ENCODE data around the gene HOXC10.

The HOXC10 gene

DNA sequence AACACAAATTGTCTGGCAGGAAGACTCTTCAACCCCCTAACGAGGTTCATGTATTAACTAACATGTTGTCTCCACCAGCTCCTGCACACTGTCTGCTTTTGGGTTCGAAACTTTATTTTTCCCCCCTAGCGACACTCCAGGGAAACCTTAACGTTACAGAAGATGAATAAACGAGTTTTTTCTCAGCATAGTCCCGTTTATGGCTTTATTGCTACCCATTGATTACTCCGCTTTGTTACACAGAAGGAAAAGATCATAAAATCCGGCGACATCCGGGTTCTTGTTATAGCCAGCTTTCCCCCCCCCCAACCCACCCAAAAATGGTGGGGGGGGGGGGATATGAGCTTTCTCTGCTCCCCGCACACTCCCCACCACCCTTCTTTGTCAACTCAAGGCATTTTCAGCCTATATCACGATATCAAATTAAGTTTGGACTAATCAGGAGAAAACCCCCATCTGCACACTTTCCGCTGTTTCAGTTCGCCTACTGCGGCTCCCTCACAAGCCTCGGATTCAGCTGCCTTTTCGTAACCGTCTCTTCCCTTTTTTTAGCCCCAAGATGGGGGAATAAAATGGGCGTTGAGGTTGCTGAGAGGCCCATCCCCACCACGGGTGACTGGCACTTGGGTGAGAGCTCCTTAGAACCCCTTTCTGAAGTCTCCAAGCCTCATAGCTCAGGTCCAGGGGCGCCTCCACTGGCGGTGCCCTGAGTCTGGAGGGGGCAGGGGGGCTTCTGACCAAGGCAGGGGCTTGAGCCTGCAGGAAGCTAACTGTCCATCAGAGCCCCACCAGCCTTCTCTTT lies 41.9 kb downstream of the HOXC10 start:
- H3K27me3 ChIP-seq (ENCODE audit: control insufficient read depth, insufficient read depth, low read length) = peaks cover 100% of the 10 kb centered on the region
- H3K4me3 ChIP-seq (ENCODE audit: low read depth, low read length) = no peak overlapping the region
- H3K9me3 ChIP-seq (ENCODE audit: control insufficient read depth, insufficient read depth, low read length) = no peaks in the 10 kb centered on the region
- H3K36me3 ChIP-seq (ENCODE audit: control insufficient read depth, insufficient read depth, low read length) = no peaks in the 10 kb centered on the region
- H3K9ac ChIP-seq (ENCODE audit: low read depth, low read length) = no peak overlapping the region
- no peak overlapping the region for H3K27ac ChIP-seq (ENCODE audit: low read depth, low read length)
- H3K4me1 ChIP-seq (ENCODE audit: control insufficient read depth, insufficient read depth, low read length) = peaks cover 3% of the 10 kb centered on the region; the same call in 1 of the 2 replicates

- Histone ChIP-seq H3K27ac (ENCODE audit: low read depth, low read length) (no peak overlapping the region), H3K4me1 (ENCODE audit: control insufficient read depth, insufficient read depth, low read length) (peaks cover 3% of the 10 kb centered on the region; the same call in 1 of the 2 replicates)
These were observed 42.5 kb downstream of the HOXC10 start for GRCh38 chr12:54027442-54027786.

GRCh38 chr12:54028314-54029201 lies 43.6 kb downstream of the HOXC10 start, which contains the start of gene HOXC6:
HOXC6 (plus strand) TSS chr12:54028440; CDS start chr12:54028522, 82 bp downstream.
- no peaks in the 10 kb centered on the region for H3K9me3 ChIP-seq (ENCODE audit: control insufficient read depth, insufficient read depth, low read length)
- H3K9ac ChIP-seq (ENCODE audit: low read depth, low read length) = no peak within 1 kb of the TSS
- H3K27ac ChIP-seq (ENCODE audit: low read depth, low read length) = no peak within 1 kb of the TSS
- no peaks in the 10 kb centered on the region for H3K36me3 ChIP-seq (ENCODE audit: control insufficient read depth, insufficient read depth, low read length)
- peaks cover 100% of the 10 kb centered on the region for H3K27me3 ChIP-seq (ENCODE audit: control insufficient read depth, insufficient read depth, low read length)
- H3K4me1 ChIP-seq (ENCODE audit: control insufficient read depth, insufficient read depth, low read length) = peaks cover 7% of the 10 kb centered on the region; the same call in 1 of the 2 replicates
- H3K4me3 ChIP-seq (ENCODE audit: low read depth, low read length) = no peak within 1 kb of the TSS

More at GRCh38 chr12:54027442-54027786, 42.5 kb downstream of the HOXC10 start:
- Histone ChIP-seq H3K36me3 (ENCODE audit: control insufficient read depth, insufficient read depth, low read length) (no peaks in the 10 kb centered on the region), H3K4me3 (ENCODE audit: low read depth, low read length) (no peak overlapping the region), H3K9ac (ENCODE audit: low read depth, low read length) (no peak overlapping the region), H3K9me3 (ENCODE audit: control insufficient read depth, insufficient read depth, low read length) (no peaks in the 10 kb centered on the region), H3K27me3 (ENCODE audit: control insufficient read depth, insufficient read depth, low read length) (peaks cover 100% of the 10 kb centered on the region)

- H3K36me3 ChIP-seq (ENCODE audit: control insufficient read depth, insufficient read depth, low read length) = no peaks in the 10 kb centered on the region
- H3K4me1 ChIP-seq (ENCODE audit: control insufficient read depth, insufficient read depth, low read length) = peaks cover 7% of the 10 kb centered on the region; the same call in 1 of the 2 replicates
- no peak overlapping the region for H3K9ac ChIP-seq (ENCODE audit: low read depth, low read length)
- peaks cover 100% of the 10 kb centered on the region for H3K27me3 ChIP-seq (ENCODE audit: control insufficient read depth, insufficient read depth, low read length)
- no peak overlapping the region for H3K4me3 ChIP-seq (ENCODE audit: low read depth, low read length)
- H3K9me3 ChIP-seq (ENCODE audit: control insufficient read depth, insufficient read depth, low read length) = no peaks in the 10 kb centered on the region
- H3K27ac ChIP-seq (ENCODE audit: low read depth, low read length) = no peak overlapping the region
These were observed 44.8 kb downstream of the HOXC10 start for GRCh38 chr12:54029529-54030441.

DNA sequence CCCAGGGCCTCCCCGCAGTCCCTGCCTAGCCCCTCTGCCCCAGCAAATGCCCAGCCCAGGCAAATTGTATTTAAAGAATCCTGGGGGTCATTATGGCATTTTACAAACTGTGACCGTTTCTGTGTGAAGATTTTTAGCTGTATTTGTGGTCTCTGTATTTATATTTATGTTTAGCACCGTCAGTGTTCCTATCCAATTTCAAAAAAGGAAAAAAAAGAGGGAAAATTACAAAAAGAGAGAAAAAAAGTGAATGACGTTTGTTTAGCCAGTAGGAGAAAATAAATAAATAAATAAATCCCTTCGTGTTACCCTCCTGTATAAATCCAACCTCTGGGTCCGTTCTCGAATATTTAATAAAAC lies 45.5 kb downstream of the HOXC10 start:
- Histone ChIP-seq H3K4me3 (ENCODE audit: low read depth, low read length) (no peak overlapping the region), H3K4me1 (ENCODE audit: control insufficient read depth, insufficient read depth, low read length) (peaks cover 7% of the 10 kb centered on the region; the same call in 1 of the 2 replicates), H3K9ac (ENCODE audit: low read depth, low read length) (no peak overlapping the region), H3K36me3 (ENCODE audit: control insufficient read depth, insufficient read depth, low read length) (no peaks in the 10 kb centered on the region), H3K9me3 (ENCODE audit: control insufficient read depth, insufficient read depth, low read length) (no peaks in the 10 kb centered on the region), H3K27me3 (ENCODE audit: control insufficient read depth, insufficient read depth, low read length) (peaks cover 100% of the 10 kb centered on the region), H3K27ac (ENCODE audit: low read depth, low read length) (no peak overlapping the region)

- Histone ChIP-seq H3K36me3 (ENCODE audit: control insufficient read depth, insufficient read depth, low read length) (no peaks in the 10 kb centered on the region), H3K27ac (ENCODE audit: low read depth, low read length) (no peak overlapping the region), H3K9me3 (ENCODE audit: control insufficient read depth, insufficient read depth, low read length) (no peaks in the 10 kb centered on the region), H3K27me3 (ENCODE audit: control insufficient read depth, insufficient read depth, low read length) (peaks cover 100% of the 10 kb centered on the region), H3K9ac (ENCODE audit: low read depth, low read length) (no peak overlapping the region), H3K4me3 (ENCODE audit: low read depth, low read length) (no peak overlapping the region), H3K4me1 (ENCODE audit: control insufficient read depth, insufficient read depth, low read length) (peaks cover 7% of the 10 kb centered on the region; the same call in 1 of the 2 replicates)
These were observed 46.0 kb downstream of the HOXC10 start for GRCh38 chr12:54030889-54031471.

- H3K36me3 ChIP-seq (ENCODE audit: control insufficient read depth, insufficient read depth, low read length) = no peaks in the 10 kb centered on the region
- peaks cover 7% of the 10 kb centered on the region; the same call in 1 of the 2 replicates for H3K4me1 ChIP-seq (ENCODE audit: control insufficient read depth, insufficient read depth, low read length)
- peaks cover 100% of the 10 kb centered on the region for H3K27me3 ChIP-seq (ENCODE audit: control insufficient read depth, insufficient read depth, low read length)
- H3K4me3 ChIP-seq (ENCODE audit: low read depth, low read length) = no peak overlapping the region
- no peak overlapping the region for H3K9ac ChIP-seq (ENCODE audit: low read depth, low read length)
- H3K9me3 ChIP-seq (ENCODE audit: control insufficient read depth, insufficient read depth, low read length) = no peaks in the 10 kb centered on the region
- no peak overlapping the region for H3K27ac ChIP-seq (ENCODE audit: low read depth, low read length)
These were observed 46.5 kb downstream of the HOXC10 start for GRCh38 chr12:54031480-54031879.

GRCh38 chr12:54032086-54032619 lies 47.2 kb downstream of the HOXC10 start:
- H3K27me3 ChIP-seq (ENCODE audit: control insufficient read depth, insufficient read depth, low read length) = peaks cover 100% of the 10 kb centered on the region
- no peak overlapping the region for H3K4me3 ChIP-seq (ENCODE audit: low read depth, low read length)
- no peaks in the 10 kb centered on the region for H3K36me3 ChIP-seq (ENCODE audit: control insufficient read depth, insufficient read depth, low read length)
- H3K9ac ChIP-seq (ENCODE audit: low read depth, low read length) = no peak overlapping the region
- H3K4me1 ChIP-seq (ENCODE audit: control insufficient read depth, insufficient read depth, low read length) = peaks cover 7% of the 10 kb centered on the region; the same call in 1 of the 2 replicates
- H3K27ac ChIP-seq (ENCODE audit: low read depth, low read length) = no peak overlapping the region
- H3K9me3 ChIP-seq (ENCODE audit: control insufficient read depth, insufficient read depth, low read length) = no peaks in the 10 kb centered on the region

GRCh38 chr12:54032627-54033100 lies 47.7 kb downstream of the HOXC10 start, which contains the start of gene HOXC5:
HOXC5 (plus strand) TSS chr12:54033050; CDS start chr12:54033123, 73 bp downstream.
- peaks cover 100% of the 10 kb centered on the region for H3K27me3 ChIP-seq (ENCODE audit: control insufficient read depth, insufficient read depth, low read length)
- peaks cover 7% of the 10 kb centered on the region; the same call in 1 of the 2 replicates for H3K4me1 ChIP-seq (ENCODE audit: control insufficient read depth, insufficient read depth, low read length)
- H3K27ac ChIP-seq (ENCODE audit: low read depth, low read length) = no peak within 1 kb of the TSS
- 0 out of 2 replicates have a peak within 1 kb of the TSS, but pooled peaks have one; percentile 9 for H3K4me3 ChIP-seq (ENCODE audit: low read depth, low read length)
- H3K36me3 ChIP-seq (ENCODE audit: control insufficient read depth, insufficient read depth, low read length) = no peaks in the 10 kb centered on the region
- H3K9ac ChIP-seq (ENCODE audit: low read depth, low read length) = no peak within 1 kb of the TSS
- no peaks in the 10 kb centered on the region for H3K9me3 ChIP-seq (ENCODE audit: control insufficient read depth, insufficient read depth, low read length)
